ENCODE results near the gene PDE3B. TPM values are rescaled to one million over a fixed set of nuclear protein-coding genes. Genes with fewer than 3 reads are reported as not detected.
A peak's percentile ranks its signal among the peaks of the same experiment; 100 is the strongest.

The PDE3B gene
- total RNA-seq, 2 donors from 2014 or later, result 9.4 to 11.7 TPM

DNA sequence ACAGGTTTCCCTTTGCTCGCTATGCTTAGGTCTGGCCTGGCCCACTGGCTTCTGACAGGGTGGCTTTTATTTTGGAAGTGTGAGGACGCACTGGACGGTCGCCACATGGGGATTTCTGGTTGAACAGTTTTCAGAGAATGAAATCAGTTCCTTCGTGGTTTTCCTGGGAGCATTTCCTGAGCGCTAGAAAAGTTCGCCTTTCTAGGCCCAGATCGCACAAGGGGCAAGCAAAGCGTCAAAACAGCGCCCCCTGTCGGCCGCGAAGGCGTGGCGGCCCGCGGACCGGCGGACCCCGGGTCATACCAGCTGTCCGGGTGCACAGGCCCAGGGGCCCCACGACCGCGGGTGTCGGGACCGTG lies 261.1 kb downstream of the PDE3B start:
- H3K36me3 Mint-ChIP-seq (ENCODE audit: low read depth), result no peaks in the 10 kb centered on the region
- Histone ChIP-seq H3K4me1 (ENCODE audit: control insufficient read depth, insufficient read depth, low read length) (no peaks in the 10 kb centered on the region), H3K27me3 (ENCODE audit: control insufficient read depth, insufficient read depth, low read length, poor library complexity, severe bottlenecking) (no peaks in the 10 kb centered on the region), H3K9me3 (ENCODE audit: control insufficient read depth, low read length) (no peaks in the 10 kb centered on the region), H3K36me3 (ENCODE audit: control insufficient read depth, insufficient read depth, low read length) (no peaks in the 10 kb centered on the region), H3K9ac (ENCODE audit: extremely low read depth, low read length, poor library complexity, severe bottlenecking) (no peak overlapping the region), H3K4me3 (ENCODE audit: low read length) (no peak overlapping the region), H3K27ac (ENCODE audit: low read depth, low read length) (no peak overlapping the region)
- peak overlapping the region; percentile 58 for H3K4me3 Mint-ChIP-seq
- peaks cover 6% of the 10 kb centered on the region for H3K4me1 Mint-ChIP-seq
- 74 to 94% methylated on average over 18 to 26 of the region's 26 CpGs for WGBS, 2 experiments (ENCODE audit: insufficient coverage in 1 of 2, insufficient read length in 1 of 2)
- peaks cover 14% of the 10 kb centered on the region for H3K27me3 Mint-ChIP-seq (ENCODE audit: insufficient read depth)
- H3K9me3 Mint-ChIP-seq, result no peaks in the 10 kb centered on the region
- DNase-seq, result peak; percentile 90
- H3K27ac Mint-ChIP-seq, result no peak overlapping the region
- TF ChIP-seq, protein P1, sequence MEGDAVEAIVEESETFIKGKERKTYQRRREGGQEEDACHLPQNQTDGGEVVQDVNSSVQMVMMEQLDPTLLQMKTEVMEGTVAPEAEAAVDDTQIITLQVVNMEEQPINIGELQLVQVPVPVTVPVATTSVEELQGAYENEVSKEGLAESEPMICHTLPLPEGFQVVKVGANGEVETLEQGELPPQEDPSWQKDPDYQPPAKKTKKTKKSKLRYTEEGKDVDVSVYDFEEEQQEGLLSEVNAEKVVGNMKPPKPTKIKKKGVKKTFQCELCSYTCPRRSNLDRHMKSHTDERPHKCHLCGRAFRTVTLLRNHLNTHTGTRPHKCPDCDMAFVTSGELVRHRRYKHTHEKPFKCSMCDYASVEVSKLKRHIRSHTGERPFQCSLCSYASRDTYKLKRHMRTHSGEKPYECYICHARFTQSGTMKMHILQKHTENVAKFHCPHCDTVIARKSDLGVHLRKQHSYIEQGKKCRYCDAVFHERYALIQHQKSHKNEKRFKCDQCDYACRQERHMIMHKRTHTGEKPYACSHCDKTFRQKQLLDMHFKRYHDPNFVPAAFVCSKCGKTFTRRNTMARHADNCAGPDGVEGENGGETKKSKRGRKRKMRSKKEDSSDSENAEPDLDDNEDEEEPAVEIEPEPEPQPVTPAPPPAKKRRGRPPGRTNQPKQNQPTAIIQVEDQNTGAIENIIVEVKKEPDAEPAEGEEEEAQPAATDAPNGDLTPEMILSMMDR (conservative IDR thresholded peaks at IDR 0.05), result peak; percentile 82

DNA sequence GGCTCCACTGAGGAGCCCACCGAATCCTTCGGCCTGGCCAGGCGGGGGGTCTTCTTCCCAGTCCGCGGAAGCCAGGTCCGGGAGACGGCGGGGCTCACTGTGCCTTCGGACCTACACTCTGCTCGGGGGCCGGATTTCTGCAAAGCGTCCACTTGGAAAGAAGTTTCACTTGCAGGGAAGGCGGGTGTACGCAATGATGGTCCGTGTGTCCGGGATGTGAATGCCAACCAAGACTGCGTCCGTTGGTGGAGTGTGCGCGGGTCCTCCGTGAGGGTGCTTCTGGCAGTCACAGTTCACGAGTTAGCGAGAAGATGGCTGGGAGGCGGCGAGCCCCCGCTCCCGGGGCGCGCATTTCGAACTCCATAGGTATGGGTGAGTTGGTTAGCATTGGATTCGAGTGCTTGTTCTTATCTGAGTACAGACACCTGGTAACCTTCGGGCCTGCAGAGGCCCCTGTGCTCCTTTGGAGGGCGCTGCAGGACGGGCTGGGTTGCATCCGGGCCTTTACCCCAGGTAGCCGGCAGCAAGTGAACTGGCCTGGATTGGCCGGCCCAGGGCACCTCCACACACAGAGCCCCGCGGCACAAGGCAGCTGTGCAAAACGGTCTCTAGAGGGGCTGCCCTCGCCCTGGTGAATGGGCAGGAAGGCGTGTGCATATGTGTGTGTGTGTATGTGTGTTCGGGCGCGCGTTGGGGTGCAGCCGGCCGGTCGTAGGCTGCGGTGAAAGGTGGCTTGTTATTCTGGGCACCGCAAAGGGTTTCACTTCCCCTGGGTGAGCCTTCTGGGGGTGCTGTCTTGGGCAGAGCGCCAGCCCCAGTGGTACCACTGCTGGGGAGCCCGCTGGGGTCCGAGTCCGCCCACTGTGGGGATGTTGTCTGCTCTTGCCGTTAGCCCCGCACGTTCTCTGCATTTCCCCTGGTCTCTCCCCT lies 261.8 kb downstream of the PDE3B start:
- H3K4me3 Mint-ChIP-seq, result peak overlapping the region; percentile 58
- H3K4me1 ChIP-seq (ENCODE audit: control insufficient read depth, insufficient read depth, low read length), result no peaks in the 10 kb centered on the region
- H3K36me3 Mint-ChIP-seq (ENCODE audit: low read depth), result no peaks in the 10 kb centered on the region
- H3K9ac ChIP-seq (ENCODE audit: extremely low read depth, low read length, poor library complexity, severe bottlenecking), result no peak overlapping the region
- WGBS, 2 experiments (ENCODE audit: insufficient coverage in 1 of 2, insufficient read length in 1 of 2), result 85 to 92% methylated on average over 41 to 58 of the region's 58 CpGs
- peaks cover 6% of the 10 kb centered on the region for H3K4me1 Mint-ChIP-seq
- no peak overlapping the region for H3K4me3 ChIP-seq (ENCODE audit: low read length)
- H3K27ac ChIP-seq (ENCODE audit: low read depth, low read length), result no peak overlapping the region
- TF ChIP-seq, protein P1 (conservative IDR thresholded peaks at IDR 0.05), result peak; percentile 32
- H3K27me3 ChIP-seq (ENCODE audit: control insufficient read depth, insufficient read depth, low read length, poor library complexity, severe bottlenecking), result no peaks in the 10 kb centered on the region
- no peaks in the 10 kb centered on the region for H3K9me3 ChIP-seq (ENCODE audit: control insufficient read depth, low read length)
- peaks cover 14% of the 10 kb centered on the region for H3K27me3 Mint-ChIP-seq (ENCODE audit: insufficient read depth)
- H3K9me3 Mint-ChIP-seq, result no peaks in the 10 kb centered on the region
- no peaks in the 10 kb centered on the region for H3K36me3 ChIP-seq (ENCODE audit: control insufficient read depth, insufficient read depth, low read length)
- no peak overlapping the region for H3K27ac Mint-ChIP-seq
- DNase-seq, result peak; percentile 95

DNA sequence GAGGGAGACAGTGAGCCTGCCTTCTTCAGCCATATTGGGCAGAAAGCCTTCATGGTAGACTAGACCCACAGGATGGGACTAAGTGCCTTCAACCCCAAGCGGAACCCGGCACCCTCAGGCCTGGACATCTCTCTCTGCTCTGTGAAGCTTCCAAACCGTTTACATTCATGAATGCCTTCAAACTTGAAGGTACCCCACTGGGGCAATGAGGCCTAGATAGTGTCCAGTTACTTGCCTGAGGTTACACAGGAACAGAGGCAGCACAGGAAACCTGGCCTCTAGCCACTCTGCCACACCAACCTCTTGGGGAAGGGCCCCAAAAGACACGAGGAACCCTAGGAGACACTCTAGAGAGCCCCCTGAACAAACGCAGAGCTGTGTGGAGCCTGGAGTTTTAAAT lies 263.0 kb downstream of the PDE3B start:
- no peak overlapping the region for H3K4me3 ChIP-seq (ENCODE audit: low read length)
- Mint-ChIP-seq H3K4me3 (no peak overlapping the region), H3K36me3 (ENCODE audit: low read depth) (no peaks in the 10 kb centered on the region), H3K9me3 (no peaks in the 10 kb centered on the region), H3K27me3 (ENCODE audit: insufficient read depth) (peaks cover 14% of the 10 kb centered on the region), H3K4me1 (peaks cover 6% of the 10 kb centered on the region), H3K27ac (no peak overlapping the region)
- no peaks in the 10 kb centered on the region for H3K4me1 ChIP-seq (ENCODE audit: control insufficient read depth, insufficient read depth, low read length)
- H3K27me3 ChIP-seq (ENCODE audit: control insufficient read depth, insufficient read depth, low read length, poor library complexity, severe bottlenecking), result no peaks in the 10 kb centered on the region
- 90 to 97% methylated on average over 3 to 5 of the region's 5 CpGs for WGBS, 2 experiments (ENCODE audit: insufficient coverage in 1 of 2, insufficient read length in 1 of 2)
- H3K9me3 ChIP-seq (ENCODE audit: control insufficient read depth, low read length), result no peaks in the 10 kb centered on the region
- no peak overlapping the region for H3K9ac ChIP-seq (ENCODE audit: extremely low read depth, low read length, poor library complexity, severe bottlenecking)
- no peaks in the 10 kb centered on the region for H3K36me3 ChIP-seq (ENCODE audit: control insufficient read depth, insufficient read depth, low read length)
- no peak overlapping the region for H3K27ac ChIP-seq (ENCODE audit: low read depth, low read length)
- TF ChIP-seq, protein P1 (conservative IDR thresholded peaks at IDR 0.05), result no peak
- DNase-seq, result no peak
